Nephron (organoid): ENCODE results near the gene PRPF6.
A peak's percentile ranks its signal among the peaks of the same experiment; 100 is the strongest.

Experiments used
- H3K27ac Mint-ChIP-seq, 3 experiments: 2 replicates each; pipeline ENCODE4 v1.8.0; 2020; ENCODE audit warnings: mixed read lengths in 3 of 3, mild to moderate bottlenecking in 2 of 3, moderate library complexity in 1 of 3
- H3K27me3 Mint-ChIP-seq: 2 replicates; pipeline ENCODE4 v1.8.0; 2021; ENCODE audit warnings: low read depth, mild to moderate bottlenecking, moderate library complexity, mixed read lengths
- H3K36me3 Mint-ChIP-seq: 2 replicates; pipeline ENCODE4 v1.8.0; 2020; ENCODE audit warnings: low read depth, mixed read lengths
- H3K4me1 Mint-ChIP-seq: 2 replicates; pipeline ENCODE4 v1.8.0; 2020; ENCODE audit warnings: mixed read lengths
- H3K4me3 Mint-ChIP-seq, 3 experiments: 2 replicates each; pipeline ENCODE4 v1.8.0; 2020; ENCODE audit warnings: mild to moderate bottlenecking in 3 of 3, mixed read lengths in 3 of 3, moderate library complexity in 2 of 3
- H3K9me3 Mint-ChIP-seq: 2 replicates; pipeline ENCODE4 v1.8.0; 2020; ENCODE audit warnings: mixed read lengths
- TF ChIP-seq, protein P1 (sequence below), 3 experiments: fragments of 200-600 bp; sonication (generic); IDR thresholded peaks; one replicate each; pipeline ENCODE4 v1.5.0; 2021; ENCODE audit warnings: antibody characterized with exemption in 3 of 3; ENCODE audit not compliant: unreplicated experiment in 3 of 3

PRPF6 gene

DNA sequence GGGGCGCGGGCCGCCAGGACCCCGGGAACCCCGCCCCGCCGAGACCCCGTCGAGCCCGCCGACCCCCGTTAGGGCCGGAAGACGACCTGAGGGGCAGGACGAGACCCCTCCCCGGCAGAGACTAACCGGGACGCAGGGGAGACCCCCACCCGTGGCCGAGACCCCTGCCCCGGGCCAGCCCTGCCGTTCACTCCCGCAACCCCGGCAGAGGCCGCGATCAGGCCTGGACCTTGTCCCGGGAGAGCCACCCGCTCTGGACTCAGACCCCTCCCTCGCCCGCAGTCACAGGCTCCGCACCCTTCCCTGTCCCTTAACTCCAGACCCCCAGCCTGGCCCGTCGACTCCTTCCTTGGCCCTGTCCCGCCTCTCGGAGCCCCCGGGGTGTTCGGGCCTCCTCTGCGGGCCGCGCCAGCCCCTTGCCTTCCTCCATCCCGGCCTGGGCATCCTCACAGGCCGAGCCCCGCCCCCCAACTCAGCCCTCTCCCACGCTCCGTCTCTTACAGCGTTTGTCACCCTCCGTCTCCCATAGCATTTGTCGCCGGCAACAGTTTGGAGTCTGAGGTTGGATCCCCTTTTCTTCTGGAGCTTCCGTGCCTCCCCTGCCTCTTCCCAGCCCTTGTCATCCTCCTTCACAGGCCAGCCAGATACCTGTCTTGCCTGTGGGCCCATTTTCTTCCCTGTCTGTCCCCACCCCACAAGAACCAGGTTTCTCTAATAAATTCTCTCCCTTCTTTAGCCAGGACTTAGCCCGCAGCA, 82.6 kb downstream of the PRPF6 start:
- TF ChIP-seq, protein P1, sequence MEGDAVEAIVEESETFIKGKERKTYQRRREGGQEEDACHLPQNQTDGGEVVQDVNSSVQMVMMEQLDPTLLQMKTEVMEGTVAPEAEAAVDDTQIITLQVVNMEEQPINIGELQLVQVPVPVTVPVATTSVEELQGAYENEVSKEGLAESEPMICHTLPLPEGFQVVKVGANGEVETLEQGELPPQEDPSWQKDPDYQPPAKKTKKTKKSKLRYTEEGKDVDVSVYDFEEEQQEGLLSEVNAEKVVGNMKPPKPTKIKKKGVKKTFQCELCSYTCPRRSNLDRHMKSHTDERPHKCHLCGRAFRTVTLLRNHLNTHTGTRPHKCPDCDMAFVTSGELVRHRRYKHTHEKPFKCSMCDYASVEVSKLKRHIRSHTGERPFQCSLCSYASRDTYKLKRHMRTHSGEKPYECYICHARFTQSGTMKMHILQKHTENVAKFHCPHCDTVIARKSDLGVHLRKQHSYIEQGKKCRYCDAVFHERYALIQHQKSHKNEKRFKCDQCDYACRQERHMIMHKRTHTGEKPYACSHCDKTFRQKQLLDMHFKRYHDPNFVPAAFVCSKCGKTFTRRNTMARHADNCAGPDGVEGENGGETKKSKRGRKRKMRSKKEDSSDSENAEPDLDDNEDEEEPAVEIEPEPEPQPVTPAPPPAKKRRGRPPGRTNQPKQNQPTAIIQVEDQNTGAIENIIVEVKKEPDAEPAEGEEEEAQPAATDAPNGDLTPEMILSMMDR (IDR thresholded peaks at IDR 0.05; ENCODE audit: unreplicated experiment in 3 of 3): no peak
- H3K9me3 Mint-ChIP-seq: no peaks in the 10 kb centered on the region
- H3K27ac Mint-ChIP-seq: peak overlapping the region; percentile 47 to 94 (median 62)
- peaks cover 6% of the 10 kb centered on the region for H3K4me1 Mint-ChIP-seq
- H3K27me3 Mint-ChIP-seq: peaks cover 6% of the 10 kb centered on the region
- no peaks in the 10 kb centered on the region for H3K36me3 Mint-ChIP-seq
- peak overlapping the region; percentile 93 to 99 (median 94) for H3K4me3 Mint-ChIP-seq

DNA sequence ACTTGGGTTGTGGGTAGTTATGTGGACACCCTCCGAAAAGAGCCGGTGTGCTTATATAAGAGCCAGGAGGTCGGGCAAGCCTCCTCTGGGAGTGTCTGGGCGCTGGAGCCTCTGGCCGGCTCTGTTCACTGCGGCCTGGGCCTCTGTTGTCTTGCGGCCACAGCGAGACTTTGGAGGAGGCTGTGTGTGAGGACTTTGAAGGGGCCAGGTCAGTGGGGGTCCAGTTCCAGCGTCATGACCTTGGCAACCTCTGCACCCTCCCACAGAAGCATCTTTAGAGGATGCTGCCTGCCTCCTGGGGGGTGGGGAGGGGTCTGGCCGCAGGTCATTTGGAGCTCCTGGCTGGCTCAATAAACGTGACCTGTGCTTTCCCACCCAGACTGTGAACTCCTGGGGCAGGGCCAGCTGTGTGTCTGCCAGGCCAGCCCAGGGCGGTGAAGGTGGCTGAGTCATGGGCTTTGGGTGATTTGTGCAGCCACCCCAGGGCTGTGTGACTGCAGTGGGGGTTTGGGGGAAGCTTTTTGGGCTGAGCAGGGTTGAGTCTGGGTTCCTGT, 83.3 kb downstream of the PRPF6 start:
- TF ChIP-seq, protein P1 (IDR thresholded peaks at IDR 0.05; ENCODE audit: unreplicated experiment in 3 of 3): no peak
- peak overlapping the region; percentile 93 to 99 (median 94) for H3K4me3 Mint-ChIP-seq

DNA sequence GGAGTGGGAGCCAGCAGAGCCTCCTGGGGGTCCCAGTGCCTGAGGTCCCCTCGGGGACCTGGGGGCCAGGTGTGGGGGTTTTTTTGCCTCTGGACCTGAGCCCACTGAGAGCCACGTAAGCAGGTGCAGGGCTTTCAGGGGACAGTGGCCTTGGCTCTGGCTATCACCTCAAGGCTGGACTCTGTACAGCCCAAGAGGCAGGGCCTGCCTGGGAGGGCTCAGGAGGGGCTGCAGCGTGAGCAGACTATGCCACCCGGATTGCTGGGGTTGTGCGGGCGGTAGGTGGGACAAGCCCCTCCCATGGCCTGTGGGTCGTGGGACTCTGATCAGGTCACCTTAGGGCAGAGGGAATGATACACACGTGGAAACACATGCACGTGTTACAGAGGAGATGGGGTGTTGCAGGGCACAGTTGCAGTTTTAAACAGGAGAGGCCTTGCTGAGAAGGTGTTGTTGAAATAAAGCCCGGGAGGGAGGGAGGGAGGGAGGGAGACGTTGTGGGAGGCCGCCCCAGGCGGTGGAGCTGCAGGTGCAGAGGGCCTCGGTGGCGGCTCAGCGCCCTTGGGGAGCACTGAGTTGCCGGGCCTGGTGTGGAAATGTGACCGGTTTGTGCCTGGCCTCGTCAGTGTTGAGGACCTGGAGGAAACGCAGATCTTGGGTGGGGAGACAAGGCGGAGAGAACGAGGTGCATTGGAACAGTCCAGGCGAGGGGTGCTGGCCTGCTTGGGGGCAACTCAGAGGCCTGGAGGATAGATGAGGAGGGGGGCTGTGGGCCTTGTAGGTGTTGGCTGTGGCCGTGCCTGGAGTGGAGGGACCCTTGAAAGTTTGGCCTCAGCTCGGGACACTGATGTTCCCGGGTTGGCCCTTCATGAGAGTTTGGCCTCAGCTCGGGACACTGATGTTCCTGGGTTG, 84.4 kb downstream of the PRPF6 start:
- Mint-ChIP-seq H3K27ac (no peak overlapping the region), H3K4me1 (peaks cover 6% of the 10 kb centered on the region), H3K4me3 (peak overlapping the region; percentile 54 to 93 (median 63)), H3K9me3 (no peaks in the 10 kb centered on the region), H3K36me3 (no peaks in the 10 kb centered on the region), H3K27me3 (no peaks in the 10 kb centered on the region)
- TF ChIP-seq, protein P1 (IDR thresholded peaks at IDR 0.05; ENCODE audit: unreplicated experiment in 3 of 3): no peak

More for the DNA sequence above, 83.3 kb downstream of the PRPF6 start:
- H3K9me3 Mint-ChIP-seq: no peaks in the 10 kb centered on the region
- H3K27me3 Mint-ChIP-seq: peaks cover 6% of the 10 kb centered on the region
- no peaks in the 10 kb centered on the region for H3K36me3 Mint-ChIP-seq
- H3K27ac Mint-ChIP-seq: peak overlapping the region; percentile 47 to 94 (median 62)
- H3K4me1 Mint-ChIP-seq: peaks cover 6% of the 10 kb centered on the region

DNA sequence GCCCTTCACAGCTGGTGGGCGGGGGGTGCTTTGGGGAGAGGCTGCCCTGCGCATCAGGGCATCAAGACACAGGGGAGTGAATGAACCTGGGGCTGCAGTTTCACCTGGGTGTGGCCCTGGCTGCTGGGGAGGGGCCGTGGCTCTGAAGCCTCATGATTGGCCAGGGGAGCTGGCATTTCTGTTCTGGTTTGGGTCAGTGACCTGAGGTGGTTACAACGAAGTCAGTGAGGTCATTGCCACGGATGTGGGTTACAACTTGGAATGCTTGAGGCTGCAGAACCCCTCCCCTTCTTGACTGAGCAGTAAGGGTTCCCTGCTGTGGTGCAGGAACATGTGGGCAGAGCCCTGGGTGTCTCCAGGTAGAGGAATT, 85.0 kb downstream of the PRPF6 start:
- Mint-ChIP-seq H3K36me3 (no peaks in the 10 kb centered on the region), H3K4me1 (peaks cover 6% of the 10 kb centered on the region), H3K27ac (no peak overlapping the region), H3K4me3 (peak overlapping the region; percentile 54 to 67 (median 63)), H3K27me3 (no peaks in the 10 kb centered on the region), H3K9me3 (no peaks in the 10 kb centered on the region)
- TF ChIP-seq, protein P1 (IDR thresholded peaks at IDR 0.05; ENCODE audit: unreplicated experiment in 3 of 3): no peak

DNA sequence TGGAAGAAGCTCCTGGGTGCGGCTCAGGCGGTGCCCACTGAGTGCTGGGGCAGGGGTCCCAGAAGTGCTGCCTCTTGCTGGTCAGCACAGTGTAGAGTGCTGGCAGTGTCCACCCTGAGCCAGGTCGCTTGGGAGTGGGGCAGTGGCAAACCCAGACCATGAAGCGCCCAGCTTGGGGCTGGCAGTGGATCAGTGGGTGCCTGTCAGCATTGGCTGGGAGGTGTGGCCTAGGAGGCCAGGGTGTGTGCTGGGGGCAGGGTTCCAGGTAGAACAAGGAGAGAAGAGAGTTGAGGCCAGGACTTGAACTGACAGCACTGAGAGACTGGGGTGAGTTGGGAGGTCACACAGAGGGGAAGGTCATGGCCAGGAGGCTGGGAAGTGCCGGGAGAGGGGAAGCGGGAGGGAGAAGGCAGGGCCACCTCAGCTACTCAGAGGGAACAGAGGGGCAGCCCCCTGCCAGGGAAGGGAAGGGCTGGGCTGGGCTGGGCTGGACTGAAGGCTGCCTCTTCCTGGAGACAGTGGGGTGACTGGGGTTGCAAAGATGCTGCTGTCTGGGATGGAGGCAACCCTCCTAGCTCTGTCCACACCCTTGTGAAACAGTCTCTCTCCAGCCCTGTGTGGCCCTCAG, 86.2 kb downstream of the PRPF6 start:
- Mint-ChIP-seq H3K27ac (peak overlapping the region in 1 of 3 experiments; percentile 41), H3K27me3 (no peaks in the 10 kb centered on the region), H3K36me3 (no peaks in the 10 kb centered on the region), H3K9me3 (no peaks in the 10 kb centered on the region), H3K4me1 (peaks cover 6% of the 10 kb centered on the region), H3K4me3 (no peak overlapping the region)
- TF ChIP-seq, protein P1 (IDR thresholded peaks at IDR 0.05; ENCODE audit: unreplicated experiment in 3 of 3): no peak
